GM23338 (cell line): Measurements from ENCODE around the gene NCKAP1. TPM values are rescaled to one million over a fixed set of nuclear protein-coding genes. Genes with fewer than 3 reads are reported as not detected.

ENCODE experiments used
- ATAC-seq: fragments of 200-7000 bp; cut with Tn5 transposase; 3 replicates; pipeline ENCODE4 v1.9.1; 2020
- DNase-seq: peaks from one replicate; pipeline ENCODE4 v3.0.0-alpha.2; 2015; ENCODE audit warnings: low spot score
- H2AFZ ChIP-seq: fragments of 200-600 bp; sonication (generic); 2 replicates; pipeline ENCODE4 v1.8.0; 2016; ENCODE audit warnings: antibody characterized with exemption, mild to moderate bottlenecking, moderate library complexity
- H3F3A ChIP-seq: fragments of 200-600 bp; sonication (generic); replicated peaks from 2 replicates; pipeline ENCODE4 v1.8.0; 2017; ENCODE audit warnings: antibody characterized with exemption, mixed run types, low read depth
- H3K27ac ChIP-seq: fragments of 200-600 bp; sonication (generic); 2 replicates; pipeline ENCODE4 v1.6.1; 2016; ENCODE audit warnings: low read depth
- H3K27me3 ChIP-seq: fragments of 200-600 bp; sonication (generic); 2 replicates; pipeline ENCODE4 v1.8.0; 2016; ENCODE audit warnings: mild to moderate bottlenecking, mixed run types, moderate library complexity; ENCODE audit not compliant: insufficient read depth
- H3K36me3 ChIP-seq: fragments of 200-600 bp; sonication (generic); 2 replicates; pipeline ENCODE4 v1.8.0; 2016; ENCODE audit warnings: mild to moderate bottlenecking; ENCODE audit not compliant: insufficient read depth
- H3K4me1 ChIP-seq: fragments of 200-600 bp; sonication (generic); 2 replicates; pipeline ENCODE4 v1.8.0; 2016; ENCODE audit warnings: mild to moderate bottlenecking, moderate library complexity; ENCODE audit not compliant: insufficient read depth
- H3K4me2 ChIP-seq: fragments of 200-600 bp; sonication (generic); 2 replicates; pipeline ENCODE4 v1.7.1; 2017; ENCODE audit warnings: mixed run types
- H3K4me3 ChIP-seq: fragments of 200-600 bp; sonication (generic); 2 replicates; pipeline ENCODE4 v1.6.1; 2016; ENCODE audit warnings: mixed run types
- H3K79me2 ChIP-seq: fragments of 200-600 bp; sonication (generic); replicated peaks from 2 replicates; pipeline ENCODE4 v1.8.0; 2017; ENCODE audit warnings: mild to moderate bottlenecking; ENCODE audit not compliant: insufficient read depth
- H3K9me2 ChIP-seq: fragments of 200-600 bp; sonication (generic); 2 replicates; pipeline ENCODE4 v1.8.0; 2017; ENCODE audit not compliant: insufficient read depth
- H4K20me1 ChIP-seq: fragments of 200-600 bp; sonication (generic); replicated peaks from 2 replicates; pipeline ENCODE4 v1.8.0; 2017; ENCODE audit warnings: mild to moderate bottlenecking; ENCODE audit not compliant: insufficient read depth
- H3K27ac Mint-ChIP-seq: 2 replicates; pipeline ENCODE4 v1.8.0; 2020; ENCODE audit warnings: inconsistent platforms, mild to moderate bottlenecking, moderate library complexity, mixed read lengths
- H3K27me3 Mint-ChIP-seq: 3 replicates; pipeline ENCODE4 v1.8.0; 2022; ENCODE audit warnings: low read depth, mild to moderate bottlenecking, moderate library complexity, mixed read lengths, inconsistent platforms; ENCODE audit not compliant: insufficient read depth, poor library complexity
- H3K36me3 Mint-ChIP-seq: 3 replicates; pipeline ENCODE4 v1.8.0; 2021; ENCODE audit warnings: low read depth, mild to moderate bottlenecking, inconsistent platforms, moderate library complexity, mixed read lengths
- H3K4me1 Mint-ChIP-seq: 3 replicates; pipeline ENCODE4 v1.8.0; 2020; ENCODE audit warnings: mild to moderate bottlenecking, inconsistent platforms, mixed read lengths
- H3K4me3 Mint-ChIP-seq: 3 replicates; pipeline ENCODE4 v1.8.0; 2021; ENCODE audit warnings: moderate library complexity, mild to moderate bottlenecking, inconsistent platforms, mixed read lengths
- H3K9me3 Mint-ChIP-seq: 3 replicates; pipeline ENCODE4 v1.8.0; 2020; ENCODE audit warnings: moderate library complexity, mild to moderate bottlenecking, inconsistent platforms, mixed read lengths
- CREB1 ChIP-seq: fragments of 250-450 bp; sonication (Bioruptor Pico); IDR thresholded peaks from 2 replicates; pipeline ENCODE4 v1.5.0; 2020; ENCODE audit warnings: low read depth, mild to moderate bottlenecking, moderate library complexity
- CTCF ChIP-seq, 2 experiments: fragments of 200-600 bp in 1 of 2; sonication (generic) in 1 of 2; conservative IDR thresholded peaks; 2 replicates each; pipeline versions ENCODE4 v1.5.1 to v1.6.1; 2016 to 2017; ENCODE audit warnings: antibody characterized with exemption in 2 of 2, low read depth in 2 of 2, mild to moderate bottlenecking in 2 of 2, moderate library complexity in 1 of 2
- ETS1 ChIP-seq: IDR thresholded peaks from 2 replicates; pipeline ENCODE4 v1.6.1; 2016; ENCODE audit warnings: antibody characterized with exemption
- EZH2 ChIP-seq: fragments of 200-600 bp; sonication (generic); IDR thresholded peaks from one replicate; pipeline ENCODE4 v1.8.0; 2017; ENCODE audit warnings: antibody characterized with exemption, mild to moderate bottlenecking, low read depth; ENCODE audit not compliant: unreplicated experiment
- EZH2phosphoT487 ChIP-seq: fragments of 200-600 bp; sonication (generic); IDR thresholded peaks from one replicate; pipeline ENCODE4 v1.8.1; 2018; ENCODE audit warnings: antibody characterized with exemption; ENCODE audit not compliant: unreplicated experiment
- JUNB ChIP-seq: IDR thresholded peaks from one replicate; pipeline ENCODE4 v1.6.1; 2016; ENCODE audit warnings: antibody characterized with exemption; ENCODE audit not compliant: unreplicated experiment
- NANOG ChIP-seq: IDR thresholded peaks from 2 replicates; pipeline ENCODE4 v1.6.1; 2016; ENCODE audit warnings: antibody characterized with exemption, borderline replicate concordance
- POLR2AphosphoS5 ChIP-seq: IDR thresholded peaks from 2 replicates; pipeline ENCODE4 v1.6.1; 2016; ENCODE audit warnings: antibody characterized with exemption, low read depth
- REST ChIP-seq: IDR thresholded peaks from one replicate; pipeline ENCODE4 v1.6.1; 2018; ENCODE audit warnings: antibody characterized with exemption; ENCODE audit not compliant: unreplicated experiment
- STAT1 ChIP-seq: IDR thresholded peaks from one replicate; pipeline ENCODE4 v1.6.1; 2016; ENCODE audit warnings: antibody characterized with exemption; ENCODE audit not compliant: unreplicated experiment
- ZNF331 ChIP-seq: fragments of 250-450 bp; sonication (Bioruptor Pico); IDR thresholded peaks from 2 replicates; pipeline ENCODE4 v1.5.0; 2020; ENCODE audit warnings: low read depth, mild to moderate bottlenecking, moderate library complexity
- ZNF462 ChIP-seq: fragments of 250-450 bp; sonication (Bioruptor Pico); IDR thresholded peaks from 2 replicates; pipeline ENCODE4 v1.5.0; 2020; ENCODE audit warnings: mild to moderate bottlenecking, moderate library complexity
- polyA plus RNA-seq: library from polyadenylated mRNA; unstranded; fragments of >200 nt; fragmentation: Nextera tagmentation; extraction: Ambion mirVana; gene quantifications from 2 replicates; pipeline ENCODE4 v1.2.1, GENCODE V29; 2016
- total RNA-seq: library from RNA; depleted of rRNA; stranded (reverse); fragments of >200 nt; shearing (Covaris generic); gene quantifications from 2 replicates; pipeline ENCODE4 v1.2.3, GENCODE V29; 2014

Gene NCKAP1
- total and polyA plus RNA-seq, 2 experiments from 2014 or later: 53.8 to 157 TPM

GRCh38 chr2:182942756-182943155, 95.5 kb downstream of the NCKAP1 start (continued):
- TF ChIP-seq ETS1 (no peak), ZNF331 (CRISPR knock-in tag) (no peak)

GRCh38 chr2:182941919-182942318, 96.3 kb downstream of the NCKAP1 start:
- no peak overlapping the region for H3K27ac ChIP-seq
- no peaks in the 10 kb centered on the region for H3K36me3 ChIP-seq
- H3K4me1 Mint-ChIP-seq: no peaks in the 10 kb centered on the region
- no peaks in the 10 kb centered on the region for H3K9me3 Mint-ChIP-seq
- H3K4me3 ChIP-seq: no peak overlapping the region
- no peak overlapping the region for H2AFZ ChIP-seq
- ATAC-seq: no peak
- no peaks in the 10 kb centered on the region for H3K4me1 ChIP-seq
- H3K27ac Mint-ChIP-seq: no peak overlapping the region
- no peak overlapping the region for H3K4me2 ChIP-seq
- no peaks in the 10 kb centered on the region for H3K79me2 ChIP-seq
- H3K27me3 Mint-ChIP-seq: no peaks in the 10 kb centered on the region
- DNase-seq: no peak
- H3K36me3 Mint-ChIP-seq: peaks cover 25% of the 10 kb centered on the region
- no peaks in the 10 kb centered on the region; the same call in 1 of the 2 replicates for H4K20me1 ChIP-seq
- H3K9me2 ChIP-seq: no peaks in the 10 kb centered on the region
- H3K27me3 ChIP-seq: no peaks in the 10 kb centered on the region
- no peak overlapping the region for H3K4me3 Mint-ChIP-seq
- H3F3A ChIP-seq: no peaks in the 10 kb centered on the region
- TF ChIP-seq JUNB: no peak
- TF ChIP-seq POLR2AphosphoS5: no peak
- TF ChIP-seq EZH2: no peak
- TF ChIP-seq NANOG: no peak
- no peak for TF ChIP-seq STAT1
- no peak for TF ChIP-seq CTCF (conservative IDR thresholded peaks at IDR 0.05; ENCODE audit: low read depth in 2 of 2)
- TF ChIP-seq ETS1: no peak
- TF ChIP-seq EZH2phosphoT487: no peak
- no peak for TF ChIP-seq REST
- no peak for TF ChIP-seq ZNF331 (CRISPR knock-in tag)
- TF ChIP-seq ZNF462 (CRISPR knock-in tag): no peak
- TF ChIP-seq CREB1 (CRISPR knock-in tag): no peak
